Astrocyte of the cerebellum (primary cell): ENCODE data around the gene MAN1A1.

Source experiments
- DNase-seq: peaks from one replicate; pipeline ENCODE4 v3.0.0-alpha.2; 2011; ENCODE audit warnings: low read depth
- H3K4me3 ChIP-seq: 2 replicates; pipeline ENCODE4 v1.5.1; 2011; ENCODE audit warnings: mild to moderate bottlenecking, low read depth, low read length, moderate library complexity
- in situ Hi-C: cut with HindIII; loops from 2 replicates; pipeline ENCODE4 v1.10.0; 2017; ENCODE audit warnings: low sequenced_read_pairs
- TF ChIP-seq, protein P1 (sequence below): IDR thresholded peaks from 2 replicates; pipeline ENCODE4 v1.5.1; 2012; ENCODE audit warnings: low read length, low read depth, moderate library complexity, mild to moderate bottlenecking; ENCODE audit errors: missing control alignments

MAN1A1 gene

DNA sequence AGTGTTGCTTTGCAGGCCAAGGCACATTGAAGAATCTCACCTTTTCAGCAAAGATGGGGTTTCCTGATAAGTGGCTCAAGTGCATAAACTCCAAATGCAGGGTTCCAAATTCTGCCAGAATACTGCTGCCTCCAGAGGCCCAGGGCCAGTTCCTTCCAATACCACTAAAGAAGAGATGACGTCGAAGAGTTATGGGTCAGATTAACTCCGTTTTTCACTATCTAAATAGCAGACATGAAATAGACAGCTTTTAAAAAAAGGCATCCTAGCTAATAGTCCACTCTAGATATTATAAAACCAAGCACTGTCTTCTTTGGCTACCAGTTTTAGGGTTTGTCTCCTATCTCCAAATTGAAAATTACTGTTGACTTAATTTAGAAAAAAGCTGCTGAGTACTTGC, 144.8 kb downstream of the MAN1A1 start:
- no peak for DNase-seq
- in situ Hi-C loops, result no loop called here
- H3K4me3 ChIP-seq, result no peak overlapping the region
- TF ChIP-seq, protein P1, sequence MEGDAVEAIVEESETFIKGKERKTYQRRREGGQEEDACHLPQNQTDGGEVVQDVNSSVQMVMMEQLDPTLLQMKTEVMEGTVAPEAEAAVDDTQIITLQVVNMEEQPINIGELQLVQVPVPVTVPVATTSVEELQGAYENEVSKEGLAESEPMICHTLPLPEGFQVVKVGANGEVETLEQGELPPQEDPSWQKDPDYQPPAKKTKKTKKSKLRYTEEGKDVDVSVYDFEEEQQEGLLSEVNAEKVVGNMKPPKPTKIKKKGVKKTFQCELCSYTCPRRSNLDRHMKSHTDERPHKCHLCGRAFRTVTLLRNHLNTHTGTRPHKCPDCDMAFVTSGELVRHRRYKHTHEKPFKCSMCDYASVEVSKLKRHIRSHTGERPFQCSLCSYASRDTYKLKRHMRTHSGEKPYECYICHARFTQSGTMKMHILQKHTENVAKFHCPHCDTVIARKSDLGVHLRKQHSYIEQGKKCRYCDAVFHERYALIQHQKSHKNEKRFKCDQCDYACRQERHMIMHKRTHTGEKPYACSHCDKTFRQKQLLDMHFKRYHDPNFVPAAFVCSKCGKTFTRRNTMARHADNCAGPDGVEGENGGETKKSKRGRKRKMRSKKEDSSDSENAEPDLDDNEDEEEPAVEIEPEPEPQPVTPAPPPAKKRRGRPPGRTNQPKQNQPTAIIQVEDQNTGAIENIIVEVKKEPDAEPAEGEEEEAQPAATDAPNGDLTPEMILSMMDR, result no peak

DNA sequence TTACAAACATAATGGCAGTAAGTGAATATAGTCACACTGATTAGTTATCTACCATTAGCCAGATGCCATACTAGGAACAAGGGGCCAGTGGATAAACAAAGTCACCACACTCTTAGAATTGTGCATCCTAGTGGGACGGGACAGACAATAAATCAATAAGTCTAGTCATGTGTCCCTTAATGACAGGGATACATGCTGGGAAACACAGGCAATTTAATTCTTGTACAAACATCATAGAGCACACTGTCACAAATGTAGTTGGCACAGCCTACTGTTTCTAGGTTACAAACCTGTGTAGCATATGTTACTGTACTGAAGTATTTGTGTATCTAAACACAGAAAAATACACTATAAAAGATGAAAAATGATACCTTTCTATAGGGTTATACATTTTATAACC, 148.1 kb downstream of the MAN1A1 start:
- no peak overlapping the region for H3K4me3 ChIP-seq
- DNase-seq, result no peak
- in situ Hi-C loops, result no loop called here
- TF ChIP-seq, protein P1, result no peak

DNA sequence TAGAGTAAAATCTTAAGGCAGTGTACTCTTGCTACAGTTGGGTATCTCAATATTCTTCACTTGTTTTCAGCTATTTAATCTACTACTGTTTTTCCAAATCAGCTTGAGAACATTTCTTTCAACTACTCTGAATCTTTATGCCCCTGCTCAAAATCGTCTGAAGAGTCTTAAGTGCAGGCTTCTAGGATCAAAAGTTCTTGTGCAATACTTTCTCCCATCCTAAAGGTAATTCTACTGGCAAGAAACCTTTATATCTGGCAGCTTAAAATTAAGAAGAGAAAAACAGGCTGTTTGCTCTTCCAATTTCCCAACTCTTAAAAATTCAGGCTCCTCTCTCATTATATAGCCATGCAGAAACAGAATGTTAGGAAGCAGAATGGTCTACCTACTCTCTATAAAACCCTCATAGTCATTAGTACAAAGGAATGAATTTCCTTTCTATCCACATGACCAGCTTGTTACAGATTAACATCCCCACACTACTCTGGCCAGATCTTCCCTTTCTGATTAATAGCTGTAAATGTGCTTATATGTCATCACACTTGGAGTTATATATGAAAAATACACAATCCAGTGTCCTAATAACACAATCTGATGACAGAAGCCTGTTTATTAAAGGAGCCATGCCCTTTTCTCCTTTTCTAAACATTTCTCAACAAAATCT, 148.9 kb downstream of the MAN1A1 start:
- TF ChIP-seq, protein P1, result no peak
- in situ Hi-C loops, result no loop called here
- H3K4me3 ChIP-seq, result no peak overlapping the region
- no peak for DNase-seq

DNA sequence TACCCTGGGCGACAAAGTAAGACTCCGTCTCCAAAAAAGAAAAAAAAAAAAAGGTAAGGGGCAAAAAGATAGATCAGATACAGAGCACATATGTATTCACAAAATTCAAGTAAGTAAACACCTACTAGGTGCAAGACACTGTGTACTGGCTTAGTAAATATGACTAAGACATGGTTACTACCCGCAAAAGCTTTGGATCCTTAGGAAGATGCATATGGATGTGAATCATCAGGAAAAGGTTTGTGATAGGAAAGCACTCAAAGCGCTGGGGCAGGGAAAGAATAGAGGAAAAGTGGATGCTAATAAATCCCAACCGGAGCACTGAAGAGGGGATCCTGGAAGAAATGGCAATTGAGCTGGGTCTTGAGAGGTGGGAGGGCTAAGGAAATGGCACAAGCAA, 152.3 kb downstream of the MAN1A1 start:
- no peak overlapping the region for H3K4me3 ChIP-seq
- in situ Hi-C loops, result no loop called here
- DNase-seq, result no peak
- TF ChIP-seq, protein P1, result no peak

DNA sequence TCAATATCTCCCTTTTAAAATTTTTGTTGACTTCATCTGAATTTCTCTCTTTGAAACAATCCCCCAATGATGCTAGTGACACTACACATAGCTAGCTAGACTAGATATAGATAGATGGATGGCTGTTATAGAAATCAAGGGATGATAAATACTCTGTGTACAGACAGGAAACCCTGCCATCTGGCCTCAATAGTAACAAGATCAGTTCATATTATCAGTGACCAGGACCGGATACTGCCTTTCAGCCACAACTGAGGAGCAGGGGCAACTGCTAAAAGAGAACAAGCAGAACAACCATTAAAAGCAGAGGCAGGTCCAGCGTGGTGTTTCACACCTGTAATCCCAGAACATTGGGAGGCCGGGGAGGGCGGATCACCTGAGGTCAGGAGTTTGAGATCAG, 152.8 kb downstream of the MAN1A1 start:
- no peak overlapping the region for H3K4me3 ChIP-seq
- TF ChIP-seq, protein P1, result no peak
- in situ Hi-C loops, result no loop called here
- DNase-seq, result no peak

DNA sequence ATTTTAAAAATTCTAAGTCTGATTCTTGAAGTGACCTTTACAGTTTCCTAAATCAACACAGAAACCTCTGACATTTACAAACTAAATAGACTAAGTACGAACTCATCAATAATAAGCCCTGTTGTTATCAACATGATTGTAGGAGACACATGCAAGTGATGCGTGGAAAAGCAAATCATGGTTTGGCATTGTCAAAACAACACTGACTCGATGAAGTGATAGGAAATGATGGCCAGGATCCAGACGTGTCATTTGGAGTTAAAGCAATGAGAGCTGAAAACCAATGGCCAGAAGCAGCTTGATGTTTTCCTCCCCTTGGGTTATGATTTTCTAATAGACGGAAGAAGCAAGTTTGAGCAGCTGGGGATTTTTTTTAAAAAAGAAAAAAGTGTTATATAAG, 153.7 kb downstream of the MAN1A1 start:
- in situ Hi-C loops, result no loop called here
- no peak overlapping the region for H3K4me3 ChIP-seq
- no peak for DNase-seq
- TF ChIP-seq, protein P1, result no peak
